HL-60/S4 treated with phorbol 12-myristate 13-acetate at 8.2 ng/mL for 4 days and 3 days (cell line): ENCODE data around the gene THUMPD2.

Source experiments
- in situ Hi-C: fragments of 300-500 bp; cut with MboI; formaldehyde crosslinking; loops from 2 replicates; pipeline ENCODE4 v1.15.0; 2022; ENCODE audit warnings: low sequenced_read_pairs

Gene THUMPD2

GRCh38 chr2:39720970-39721369 is 58.1 kb downstream of the THUMPD2 start:
- in situ Hi-C loops, result no loop called here

GRCh38 chr2:39719317-39719716 is 59.7 kb downstream of the THUMPD2 start:
- in situ Hi-C loops, result no loop called here

GRCh38 chr2:39718483-39718882 is 60.6 kb downstream of the THUMPD2 start:
- in situ Hi-C loops, result no loop called here

GRCh38 chr2:39717067-39717466 is 62.0 kb downstream of the THUMPD2 start:
- in situ Hi-C loops, result no loop called here

- in situ Hi-C loops, result no loop called here
Measured at GRCh38 chr2:39715822-39716221, 63.2 kb downstream of the THUMPD2 start.

- in situ Hi-C loops, result no loop called here
Measured at GRCh38 chr2:39715095-39715494, 64.0 kb downstream of the THUMPD2 start.

GRCh38 chr2:39712953-39713352 is 66.1 kb downstream of the THUMPD2 start:
- in situ Hi-C loops, result no loop called here

GRCh38 chr2:39710807-39711206 is 68.3 kb downstream of the THUMPD2 start:
- in situ Hi-C loops, result no loop called here

- in situ Hi-C loops, result no loop called here
Measured at GRCh38 chr2:39708003-39708402, 71.1 kb downstream of the THUMPD2 start.

- in situ Hi-C loops, result no loop called here
Measured at GRCh38 chr2:39706945-39707344, 72.1 kb downstream of the THUMPD2 start.

GRCh38 chr2:39706312-39706711 is 72.7 kb downstream of the THUMPD2 start:
- in situ Hi-C loops, result no loop called here

- in situ Hi-C loops, result no loop called here
Measured at GRCh38 chr2:39705638-39706037, 73.4 kb downstream of the THUMPD2 start.

GRCh38 chr2:39704540-39704939 is 74.5 kb downstream of the THUMPD2 start:
- in situ Hi-C loops, result no loop called here

GRCh38 chr2:39703181-39703872 is 75.7 kb downstream of the THUMPD2 start:
- in situ Hi-C loops, result no loop called here

GRCh38 chr2:39701137-39701536 is 77.9 kb downstream of the THUMPD2 start:
- in situ Hi-C loops, result no loop called here

- in situ Hi-C loops, result no loop called here
Measured at GRCh38 chr2:39697454-39697853, 81.6 kb downstream of the THUMPD2 start.

- in situ Hi-C loops, result no loop called here
Measured at GRCh38 chr2:39696838-39697237, 82.2 kb downstream of the THUMPD2 start.

GRCh38 chr2:39696101-39696553 is 82.9 kb downstream of the THUMPD2 start:
- in situ Hi-C loops, result no loop called here

GRCh38 chr2:39693245-39693644 is 85.8 kb downstream of the THUMPD2 start:
- in situ Hi-C loops, result no loop called here

- in situ Hi-C loops, result no loop called here
Measured at GRCh38 chr2:39689876-39690275, 89.2 kb downstream of the THUMPD2 start.

- in situ Hi-C loops, result no loop called here
Measured at GRCh38 chr2:39689272-39689841, 89.7 kb downstream of the THUMPD2 start.

- in situ Hi-C loops, result no loop called here
Measured at GRCh38 chr2:39688181-39688580, 90.9 kb downstream of the THUMPD2 start.

GRCh38 chr2:39686456-39686855 is 92.6 kb downstream of the THUMPD2 start:
- in situ Hi-C loops, result no loop called here
